Activated CD4-positive, alpha-beta T cell treated with anti-CD3 and anti-CD28 coated beads for 24 hours (primary cell): Measurements from ENCODE around the gene OR2H1.

Source experiments
- DNase-seq, 2 donors: peaks; one replicate each; pipeline ENCODE4 v3.0.0-alpha.2; 2020; ENCODE audit warnings: low read depth in 2 of 2

The OR2H1 gene

GRCh38 chr6:29510202-29510601 is 53.2 kb downstream of the OR2H1 start:
- no peak for DNase-seq

GRCh38 chr6:29510746-29511300 is 53.9 kb downstream of the OR2H1 start:
- no peak for DNase-seq
